GM06990 (cell line): ENCODE results near the gene GREM2.

Experiments
- DNase-seq: peaks from one replicate; pipeline ENCODE4 v3.0.0-alpha.2; 2011; ENCODE audit not compliant: insufficient read length; ENCODE audit errors: extremely low read depth
- H3K27me3 ChIP-seq: replicated peaks from 2 replicates; pipeline ENCODE4 v1.6.0; 2011; ENCODE audit warnings: low read length; ENCODE audit not compliant: control insufficient read depth, insufficient read depth
- H3K36me3 ChIP-seq: 2 replicates; pipeline ENCODE4 v1.5.1; 2011; ENCODE audit warnings: low read length; ENCODE audit not compliant: control insufficient read depth, insufficient read depth
- H3K4me3 ChIP-seq: replicated peaks from 2 replicates; pipeline ENCODE4 v1.5.1; 2011; ENCODE audit warnings: low read depth, mild to moderate bottlenecking, control low read depth, low read length
- TF ChIP-seq, protein P1 (sequence below): IDR thresholded peaks from 2 replicates; pipeline ENCODE4 v1.5.1; 2011; ENCODE audit warnings: low read length, control low read depth, mild to moderate bottlenecking, inconsistent platforms; ENCODE audit not compliant: insufficient read depth, poor library complexity, severe bottlenecking

Gene GREM2

DNA sequence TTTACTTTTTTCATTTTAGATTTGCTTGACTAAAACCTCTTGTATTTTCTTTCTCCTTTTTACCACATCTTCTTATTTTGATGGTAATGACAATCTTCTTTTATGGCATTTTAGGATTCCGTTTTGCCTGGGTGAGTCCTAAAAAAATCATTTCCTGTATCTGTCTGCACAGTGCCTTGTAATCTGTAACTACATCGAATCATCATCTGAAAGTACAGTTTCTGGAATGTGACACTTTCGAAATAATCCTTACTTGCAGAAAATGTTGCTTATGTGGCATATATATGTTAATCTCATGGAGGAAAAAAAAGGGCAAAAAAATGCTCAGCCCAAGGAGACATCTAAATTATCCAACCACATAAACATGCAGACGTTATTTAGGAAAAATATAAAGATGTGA is 29.0 kb downstream of the GREM2 start:
- DNase-seq, result no peak
- no peaks in the 10 kb centered on the region for H3K36me3 ChIP-seq
- no peak overlapping the region for H3K4me3 ChIP-seq
- TF ChIP-seq, protein P1, sequence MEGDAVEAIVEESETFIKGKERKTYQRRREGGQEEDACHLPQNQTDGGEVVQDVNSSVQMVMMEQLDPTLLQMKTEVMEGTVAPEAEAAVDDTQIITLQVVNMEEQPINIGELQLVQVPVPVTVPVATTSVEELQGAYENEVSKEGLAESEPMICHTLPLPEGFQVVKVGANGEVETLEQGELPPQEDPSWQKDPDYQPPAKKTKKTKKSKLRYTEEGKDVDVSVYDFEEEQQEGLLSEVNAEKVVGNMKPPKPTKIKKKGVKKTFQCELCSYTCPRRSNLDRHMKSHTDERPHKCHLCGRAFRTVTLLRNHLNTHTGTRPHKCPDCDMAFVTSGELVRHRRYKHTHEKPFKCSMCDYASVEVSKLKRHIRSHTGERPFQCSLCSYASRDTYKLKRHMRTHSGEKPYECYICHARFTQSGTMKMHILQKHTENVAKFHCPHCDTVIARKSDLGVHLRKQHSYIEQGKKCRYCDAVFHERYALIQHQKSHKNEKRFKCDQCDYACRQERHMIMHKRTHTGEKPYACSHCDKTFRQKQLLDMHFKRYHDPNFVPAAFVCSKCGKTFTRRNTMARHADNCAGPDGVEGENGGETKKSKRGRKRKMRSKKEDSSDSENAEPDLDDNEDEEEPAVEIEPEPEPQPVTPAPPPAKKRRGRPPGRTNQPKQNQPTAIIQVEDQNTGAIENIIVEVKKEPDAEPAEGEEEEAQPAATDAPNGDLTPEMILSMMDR, result no peak
- H3K27me3 ChIP-seq, result no peaks in the 10 kb centered on the region

DNA sequence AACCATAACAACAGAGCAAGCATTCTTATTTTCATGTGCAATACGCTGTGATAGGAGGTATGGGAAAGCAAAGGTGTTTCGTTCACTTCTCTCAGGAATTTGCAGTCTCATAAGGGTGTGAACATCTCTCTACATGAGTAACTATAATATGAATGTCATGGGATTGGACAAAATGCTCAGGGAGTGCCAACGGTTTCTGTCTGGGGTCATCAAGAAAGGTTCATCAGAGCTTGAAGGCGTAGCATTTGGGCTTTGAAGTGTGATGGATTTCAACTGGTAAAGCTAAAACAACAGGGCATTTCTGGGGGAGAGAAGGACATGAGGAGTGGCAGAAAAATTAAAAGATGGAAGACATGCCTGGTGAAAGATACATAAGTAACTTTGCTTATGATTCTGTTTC is 32.4 kb downstream of the GREM2 start:
- DNase-seq, result no peak
- TF ChIP-seq, protein P1, result no peak

DNA sequence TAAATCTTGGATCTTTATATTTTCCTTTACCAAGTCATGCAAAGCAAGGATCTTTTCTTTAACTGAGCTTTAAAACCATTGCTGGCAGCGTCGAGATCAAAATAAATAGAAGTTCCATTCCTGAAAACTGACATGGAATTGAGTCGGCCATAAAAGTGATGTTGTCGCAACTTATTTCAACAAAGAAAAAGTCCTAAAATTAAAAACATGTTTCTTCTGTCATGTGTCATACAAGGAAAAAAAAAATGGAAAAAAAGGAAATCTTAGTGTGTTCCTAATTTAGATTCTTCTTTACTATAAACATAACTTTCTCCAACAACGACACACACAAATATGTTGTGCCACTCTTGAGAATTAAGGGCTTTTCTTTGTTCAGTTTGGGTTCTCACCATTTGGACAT is 34.9 kb downstream of the GREM2 start:
- no peaks in the 10 kb centered on the region for H3K36me3 ChIP-seq
- no peak overlapping the region for H3K4me3 ChIP-seq
- DNase-seq, result no peak
- H3K27me3 ChIP-seq, result no peaks in the 10 kb centered on the region
- TF ChIP-seq, protein P1, result no peak

More for the DNA sequence above, 32.4 kb downstream of the GREM2 start:
- H3K4me3 ChIP-seq, result no peak overlapping the region
- no peaks in the 10 kb centered on the region for H3K36me3 ChIP-seq
- no peaks in the 10 kb centered on the region for H3K27me3 ChIP-seq

DNA sequence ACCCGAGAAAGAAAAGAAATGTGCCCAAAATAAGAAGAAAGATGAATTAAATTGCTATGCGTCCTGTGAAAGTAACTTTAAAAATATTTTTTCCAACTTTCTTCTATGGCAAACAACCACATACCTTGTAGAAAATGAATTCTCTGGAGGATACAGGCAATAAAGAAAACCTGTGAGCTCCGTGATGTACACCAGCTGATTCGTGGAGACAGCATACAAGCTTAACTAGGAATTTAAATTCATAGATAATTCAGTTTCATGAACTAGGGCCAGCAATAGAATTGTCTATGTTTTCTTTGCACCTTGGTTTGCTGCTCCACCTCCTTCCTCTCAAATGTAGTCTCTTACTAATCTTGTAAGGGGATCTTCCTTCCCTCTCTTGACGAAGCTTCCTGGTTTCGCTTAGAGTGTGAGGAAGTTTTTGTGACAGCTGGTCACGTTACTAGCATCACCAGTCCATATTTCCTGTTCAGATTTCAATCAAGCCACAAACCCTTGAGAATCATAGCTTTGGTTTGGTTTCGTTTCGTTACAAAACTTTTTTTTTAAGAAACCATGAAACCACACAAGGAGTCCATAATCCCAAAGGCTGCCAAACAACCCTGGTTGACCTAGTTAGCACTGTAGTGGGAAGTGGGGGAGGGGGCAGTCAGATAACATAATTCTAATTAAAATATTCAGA is 35.8 kb downstream of the GREM2 start:
- Histone ChIP-seq H3K36me3 (no peaks in the 10 kb centered on the region), H3K4me3 (no peak overlapping the region), H3K27me3 (no peaks in the 10 kb centered on the region)
- DNase-seq, result peak; percentile 0
- TF ChIP-seq, protein P1, result no peak

DNA sequence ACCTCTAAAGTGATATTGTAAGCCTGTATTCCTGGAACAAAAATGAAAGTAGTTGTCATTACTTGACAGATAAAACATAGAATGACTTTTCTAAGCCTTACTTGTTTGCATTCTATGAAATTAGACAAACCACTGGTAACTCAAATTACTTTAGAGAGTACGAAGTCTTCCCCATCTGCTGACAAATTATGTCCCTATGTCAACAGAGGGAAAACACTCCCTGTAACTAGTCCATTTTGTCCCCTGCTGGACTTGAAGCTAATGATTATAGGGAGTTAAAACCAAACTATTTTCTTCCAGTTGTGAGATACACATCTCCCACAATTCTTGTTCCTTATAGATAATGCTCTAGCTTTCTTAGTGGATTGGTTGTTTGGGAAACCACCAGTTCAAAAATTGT is 39.6 kb downstream of the GREM2 start:
- no peak for DNase-seq
- H3K36me3 ChIP-seq, result no peaks in the 10 kb centered on the region
- H3K4me3 ChIP-seq, result no peak overlapping the region
- TF ChIP-seq, protein P1, result no peak
- no peaks in the 10 kb centered on the region for H3K27me3 ChIP-seq

DNA sequence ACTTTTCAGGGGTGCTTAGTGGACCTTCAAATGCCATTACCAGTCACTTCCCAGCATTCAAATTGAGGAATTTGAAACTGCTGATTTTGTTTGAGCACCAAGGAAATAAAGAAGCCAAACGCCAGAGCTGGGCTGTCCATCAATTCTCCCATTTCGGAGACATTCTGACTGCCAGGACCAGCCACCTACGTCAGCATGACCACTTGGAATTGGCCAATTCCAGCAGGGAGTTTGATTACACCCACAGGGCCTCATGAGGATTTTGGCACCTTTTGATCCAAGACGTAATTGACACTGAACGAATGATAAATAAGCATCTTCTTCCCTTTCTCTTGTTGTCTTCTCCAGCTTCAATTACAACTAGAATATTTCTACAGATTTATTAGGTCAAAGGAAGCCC is 40.2 kb downstream of the GREM2 start:
- TF ChIP-seq, protein P1, result no peak
- Histone ChIP-seq H3K36me3 (no peaks in the 10 kb centered on the region), H3K27me3 (no peaks in the 10 kb centered on the region), H3K4me3 (no peak overlapping the region)
- no peak for DNase-seq
